ENCODE results near the gene TBX20. TPM values are rescaled to one million over a fixed set of nuclear protein-coding genes. Genes with fewer than 3 reads are reported as not detected.

The TBX20 gene
- total and polyA plus RNA-seq, 8 donors: not detected

DNA sequence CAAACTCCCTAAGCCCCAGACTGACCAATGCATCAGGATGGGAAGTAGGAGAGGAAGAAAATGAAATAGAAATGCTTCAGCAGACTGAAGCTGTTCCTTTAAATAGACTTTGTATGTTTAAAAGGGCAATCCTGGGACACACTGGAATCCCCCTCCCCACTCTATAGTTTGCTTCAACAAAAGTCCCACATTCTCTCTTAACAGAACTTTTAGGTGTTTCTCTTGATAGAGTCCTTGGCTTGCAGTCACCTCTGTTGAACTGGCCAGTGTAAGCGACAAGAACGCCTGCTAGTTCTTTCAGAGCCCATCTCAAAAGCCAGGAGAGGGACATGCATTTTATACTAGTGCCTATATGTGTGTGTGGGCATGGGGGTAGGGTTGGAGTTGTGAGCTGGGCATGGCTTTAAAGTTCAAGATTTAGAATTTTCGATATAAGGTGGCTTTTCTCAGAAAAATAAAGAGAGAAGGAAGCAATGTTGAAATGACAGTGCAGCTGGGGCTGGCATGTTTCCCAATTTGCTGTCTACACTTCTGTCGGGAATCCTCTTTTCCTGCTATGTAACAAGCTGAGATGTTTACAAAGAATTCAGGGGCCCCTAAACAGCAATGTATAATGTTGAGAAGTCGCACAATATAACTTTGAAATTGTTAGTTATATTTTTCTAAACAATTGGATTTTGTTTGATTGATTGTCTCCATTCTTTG is 2.1 kb downstream of the TBX20 start:
- 9 to 29% (median 11%) methylated on average over 5 of the region's 5 CpGs for WGBS, 5 donors
- H3K27me3 ChIP-seq: peaks cover 28 to 100% (median 83%) of the 10 kb centered on the region in 3 donors
- DNase-seq: no peak
- no peak overlapping the region for H3K27ac ChIP-seq
- intact Hi-C loops (cut with DNase I; ENCODE audit: low total_unique reads): no loop called here
- H3K4me1 ChIP-seq: peaks cover 10 to 28% (median 16%) of the 10 kb centered on the region in 4 donors
- H3K36me3 ChIP-seq: no peaks in the 10 kb centered on the region
- no peak overlapping the region for H3K4me3 ChIP-seq
- peaks cover 0 to 26% (median 6%) of the 10 kb centered on the region in 4 donors for H3K9me3 ChIP-seq
- no peak for TF ChIP-seq POLR2A (IDR thresholded peaks at IDR 0.05)
- TF ChIP-seq EP300 (IDR thresholded peaks at IDR 0.05): no peak
- no peak for TF ChIP-seq POLR2AphosphoS5 (IDR thresholded peaks at IDR 0.05)
- no peak for TF ChIP-seq CTCF (IDR thresholded peaks at IDR 0.05)

DNA sequence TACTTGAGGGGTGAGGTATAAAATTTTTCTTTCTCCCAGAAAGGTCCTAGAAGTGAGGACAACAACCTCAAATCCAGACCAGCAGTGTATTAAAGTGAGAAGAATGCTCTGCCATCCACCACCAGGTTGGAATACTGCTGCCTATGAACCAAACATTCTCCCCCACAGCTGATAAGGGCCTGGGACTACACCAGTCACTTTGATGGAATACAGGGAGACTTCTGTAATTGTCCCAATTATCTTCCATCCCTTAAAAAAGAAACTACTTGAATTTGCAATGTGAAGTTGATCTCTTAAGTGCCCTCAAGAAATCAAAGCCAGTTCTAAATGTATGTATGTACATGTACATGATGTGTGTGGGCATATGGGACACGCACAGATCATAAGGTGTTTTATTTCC is 3.0 kb downstream of the TBX20 start:
- H3K27ac ChIP-seq: no peak overlapping the region
- H3K9me3 ChIP-seq: peaks cover 0 to 26% (median 5%) of the 10 kb centered on the region in 4 donors
- WGBS, 5 donors: 31 to 39% (median 35%) methylated on average over 1 of the region's 1 CpG
- H3K36me3 ChIP-seq: no peaks in the 10 kb centered on the region
- no peak for DNase-seq
- no peak overlapping the region for H3K4me3 ChIP-seq
- TF ChIP-seq CTCF (IDR thresholded peaks at IDR 0.05) (no peak), POLR2AphosphoS5 (IDR thresholded peaks at IDR 0.05) (no peak), EP300 (IDR thresholded peaks at IDR 0.05) (no peak), POLR2A (IDR thresholded peaks at IDR 0.05) (no peak)
- peaks cover 10 to 28% (median 16%) of the 10 kb centered on the region in 4 donors for H3K4me1 ChIP-seq
- H3K27me3 ChIP-seq: peaks cover 21 to 100% (median 79%) of the 10 kb centered on the region in 3 donors
- intact Hi-C loops (cut with DNase I; ENCODE audit: low total_unique reads): no loop called here

GRCh38 chr7:35250452-35250851 is 3.4 kb downstream of the TBX20 start:
- intact Hi-C loops (cut with DNase I; ENCODE audit: low total_unique reads): no loop called here
- peaks cover 10 to 28% (median 16%) of the 10 kb centered on the region in 4 donors for H3K4me1 ChIP-seq
- no peak for DNase-seq
- no peak overlapping the region for H3K27ac ChIP-seq
- WGBS, 5 donors: 9 to 15% (median 12%) methylated on average over 2 of the region's 2 CpGs
- no peak for TF ChIP-seq POLR2A (IDR thresholded peaks at IDR 0.05)
- no peak for TF ChIP-seq POLR2AphosphoS5 (IDR thresholded peaks at IDR 0.05)
- no peak for TF ChIP-seq EP300 (IDR thresholded peaks at IDR 0.05)
- TF ChIP-seq CTCF (IDR thresholded peaks at IDR 0.05): no peak
- peaks cover 0 to 22% (median 3%) of the 10 kb centered on the region in 4 donors for H3K9me3 ChIP-seq
- H3K4me3 ChIP-seq: no peak overlapping the region
- peaks cover 17 to 100% (median 74%) of the 10 kb centered on the region in 3 donors for H3K27me3 ChIP-seq
- no peaks in the 10 kb centered on the region for H3K36me3 ChIP-seq

- no peak for TF ChIP-seq POLR2AphosphoS5 (IDR thresholded peaks at IDR 0.05)
- no peak for TF ChIP-seq POLR2A (IDR thresholded peaks at IDR 0.05)
- no peak for TF ChIP-seq EP300 (IDR thresholded peaks at IDR 0.05)
- TF ChIP-seq CTCF (IDR thresholded peaks at IDR 0.05): no peak
- no peak overlapping the region for H3K4me3 ChIP-seq
- H3K4me1 ChIP-seq: peaks cover 10 to 23% (median 14%) of the 10 kb centered on the region in 4 donors
- DNase-seq: no peak
- intact Hi-C loops (cut with DNase I; ENCODE audit: low total_unique reads): no loop called here
- no peak overlapping the region for H3K27ac ChIP-seq
- H3K9me3 ChIP-seq: peaks cover 0 to 15% (median 0%) of the 10 kb centered on the region in 4 donors
- no peaks in the 10 kb centered on the region for H3K36me3 ChIP-seq
- H3K27me3 ChIP-seq: peaks cover 15 to 97% (median 68%) of the 10 kb centered on the region in 3 donors
- WGBS, 5 donors: 2 to 19% (median 15%) methylated on average over 5 of the region's 5 CpGs
These were observed 4.4 kb downstream of the TBX20 start for GRCh38 chr7:35249537-35249907.
